NCI-H82 treated with DMSO at 0.1 percent for 48 hours (cell line): Measurements from ENCODE around the gene PPP2CA.
A peak's percentile ranks its signal among the peaks of the same experiment; 100 is the strongest.

Experiments used
- DNase-seq: peaks from one replicate; lab custom pipeline; 2025; ENCODE audit not compliant: unreplicated experiment; lab: John Stamatoyannopoulos, UW

PPP2CA gene

DNA sequence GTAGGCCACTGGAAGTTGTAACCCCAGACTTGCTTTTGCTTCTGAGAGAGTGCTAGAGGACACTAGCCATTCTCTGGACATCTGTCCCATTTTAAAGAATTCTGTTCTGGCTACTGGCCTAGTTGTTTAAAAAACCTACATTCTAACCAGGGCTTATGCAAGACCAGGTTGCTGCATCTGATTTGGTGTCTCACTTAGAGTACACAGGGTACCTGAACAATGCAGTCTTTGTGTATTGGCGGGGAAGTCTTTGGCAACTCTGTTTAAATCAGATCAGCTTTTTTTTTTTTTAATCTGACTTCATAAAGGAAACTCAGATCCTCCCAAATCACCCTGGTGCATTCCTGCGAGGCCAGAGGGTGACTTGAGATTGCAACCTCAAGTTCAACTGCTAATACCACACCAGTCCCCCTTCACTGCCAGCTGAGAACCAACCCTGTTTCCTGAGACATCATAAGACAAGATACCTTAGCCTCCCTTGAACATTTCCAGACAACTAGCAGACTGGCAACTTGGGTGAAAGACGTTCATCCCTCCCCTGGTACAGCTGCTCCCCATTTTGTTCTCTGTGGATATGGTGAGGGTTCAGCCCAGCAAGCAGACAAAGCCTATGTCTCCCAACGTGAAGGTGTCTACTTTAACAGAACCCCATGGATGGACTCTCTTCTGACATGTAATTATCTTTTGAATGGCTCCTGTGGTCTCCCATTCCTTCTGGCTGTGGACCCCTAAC is 76.1 kb downstream of the PPP2CA start:
- DNase-seq: no peak

DNA sequence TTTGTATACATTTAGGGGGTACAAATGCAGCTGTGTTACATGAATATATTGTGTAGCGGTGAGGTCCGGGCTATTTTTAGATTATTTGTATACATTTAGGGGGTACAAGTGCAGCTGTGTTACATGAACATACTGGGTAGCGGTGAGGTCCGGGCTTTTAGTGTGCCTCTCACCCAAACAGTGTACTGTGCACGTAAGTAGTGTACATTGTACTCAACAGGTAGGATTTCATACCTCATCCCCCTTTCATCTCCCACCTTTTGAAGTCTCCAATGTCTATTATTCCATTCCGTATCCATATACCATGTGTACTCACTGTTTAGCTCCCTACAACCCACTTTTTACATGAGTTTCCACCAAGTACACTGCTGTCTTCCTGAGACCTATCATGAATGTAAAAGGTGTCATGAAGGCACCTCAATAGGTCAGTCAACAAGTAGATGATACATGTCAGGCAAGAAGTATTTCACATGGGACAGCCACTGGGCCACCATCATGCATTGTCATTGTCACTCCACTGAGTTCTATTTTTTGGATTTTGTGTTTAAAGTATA is 76.8 kb downstream of the PPP2CA start:
- DNase-seq: no peak

DNA sequence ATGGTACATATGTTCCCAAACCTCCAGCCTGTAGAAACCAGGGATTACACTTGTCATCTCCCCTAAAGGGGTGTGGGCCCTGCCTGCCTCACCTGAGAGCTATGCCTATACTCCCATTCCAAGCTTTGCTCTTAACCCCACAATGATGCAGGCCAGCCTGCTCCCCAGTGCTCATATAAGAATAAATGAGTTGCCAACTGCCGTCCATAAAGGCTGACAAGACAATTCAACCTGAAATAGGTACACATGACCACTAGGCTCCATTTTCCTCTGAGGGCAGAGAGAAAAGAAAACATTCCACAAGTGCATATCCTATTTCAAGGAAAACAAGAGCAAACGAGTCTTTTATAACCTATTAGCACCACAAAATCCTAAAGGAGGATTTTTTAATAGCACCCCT is 77.6 kb downstream of the PPP2CA start:
- no peak for DNase-seq

DNA sequence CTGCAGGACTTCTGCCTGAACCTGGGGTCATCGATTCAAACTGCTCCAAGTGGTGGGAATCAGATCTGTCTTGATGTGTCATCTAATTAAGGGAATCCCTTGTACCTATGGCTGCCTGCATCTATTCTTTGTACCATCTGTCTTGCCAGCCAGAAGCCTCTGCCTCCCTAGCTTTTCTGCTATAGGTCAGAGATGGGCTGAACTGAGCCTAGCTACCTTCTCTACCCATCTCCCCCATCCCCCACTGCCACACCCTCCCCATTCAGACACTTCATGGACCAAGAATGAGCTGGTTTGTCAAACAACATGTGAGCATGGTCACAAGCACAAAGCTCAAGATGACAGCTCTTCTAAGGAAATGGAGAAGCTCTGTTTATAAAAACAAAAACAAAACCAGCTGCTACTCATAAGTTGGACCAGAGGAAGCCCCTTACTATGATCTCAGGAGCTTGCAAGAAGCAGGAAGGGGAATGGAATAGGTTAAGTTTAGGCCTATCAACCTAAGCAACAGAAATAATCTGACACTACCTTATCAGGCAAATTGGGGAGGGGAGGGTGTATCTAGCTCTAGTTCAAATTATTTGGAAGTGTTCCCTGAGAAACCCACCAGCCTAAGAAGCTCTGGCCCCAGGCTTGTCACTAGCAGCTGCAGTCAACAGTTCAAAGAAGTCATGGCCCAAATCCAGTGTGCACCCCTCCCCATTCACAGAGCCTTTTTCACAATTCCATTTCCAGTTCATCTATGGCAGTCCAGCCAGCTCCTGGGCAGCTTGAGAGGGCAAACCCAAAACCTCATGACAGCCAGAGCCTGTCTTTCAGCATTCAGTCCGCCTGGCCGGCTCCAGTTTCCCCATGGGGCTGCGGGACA is 79.0 kb downstream of the PPP2CA start:
- no peak for DNase-seq

DNA sequence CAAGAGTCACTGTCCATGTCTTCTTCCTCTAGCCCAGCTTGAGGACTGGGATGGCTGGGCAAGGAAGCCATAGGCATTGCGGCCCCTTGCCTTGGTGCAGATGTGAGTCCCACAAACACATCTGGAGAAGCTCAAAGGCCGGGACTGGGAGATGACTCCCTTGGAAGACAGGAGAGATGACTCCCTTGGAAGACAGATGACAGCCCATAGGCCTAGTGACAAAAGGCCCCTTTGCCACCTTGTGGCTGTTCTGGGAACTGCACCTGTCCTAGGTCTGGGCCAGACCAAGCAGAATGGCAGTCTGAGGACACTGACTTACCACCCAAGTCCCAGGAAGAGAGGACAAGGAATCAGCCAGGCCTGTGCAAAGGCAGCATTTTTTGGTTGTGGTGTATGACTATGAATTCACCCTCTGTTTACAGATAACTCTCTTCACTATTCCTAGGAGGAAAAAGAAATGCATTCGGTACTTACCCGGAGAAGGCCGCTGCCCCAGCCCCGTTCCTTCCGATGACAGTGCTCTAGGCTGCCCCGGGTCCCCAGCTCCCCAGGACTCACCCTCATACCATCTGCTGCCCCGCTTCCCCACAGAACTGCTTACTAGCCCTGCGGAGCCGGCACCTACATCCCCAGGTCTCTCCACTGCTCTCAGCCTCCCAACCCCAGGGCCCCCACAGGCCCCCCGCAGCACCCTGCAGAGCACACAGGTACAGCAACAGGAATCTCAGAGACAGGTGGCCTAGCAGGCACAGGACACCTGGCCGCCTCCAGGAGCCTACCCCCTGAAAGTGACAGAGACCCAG is 79.9 kb downstream of the PPP2CA start:
- DNase-seq: peak; percentile 11

DNA sequence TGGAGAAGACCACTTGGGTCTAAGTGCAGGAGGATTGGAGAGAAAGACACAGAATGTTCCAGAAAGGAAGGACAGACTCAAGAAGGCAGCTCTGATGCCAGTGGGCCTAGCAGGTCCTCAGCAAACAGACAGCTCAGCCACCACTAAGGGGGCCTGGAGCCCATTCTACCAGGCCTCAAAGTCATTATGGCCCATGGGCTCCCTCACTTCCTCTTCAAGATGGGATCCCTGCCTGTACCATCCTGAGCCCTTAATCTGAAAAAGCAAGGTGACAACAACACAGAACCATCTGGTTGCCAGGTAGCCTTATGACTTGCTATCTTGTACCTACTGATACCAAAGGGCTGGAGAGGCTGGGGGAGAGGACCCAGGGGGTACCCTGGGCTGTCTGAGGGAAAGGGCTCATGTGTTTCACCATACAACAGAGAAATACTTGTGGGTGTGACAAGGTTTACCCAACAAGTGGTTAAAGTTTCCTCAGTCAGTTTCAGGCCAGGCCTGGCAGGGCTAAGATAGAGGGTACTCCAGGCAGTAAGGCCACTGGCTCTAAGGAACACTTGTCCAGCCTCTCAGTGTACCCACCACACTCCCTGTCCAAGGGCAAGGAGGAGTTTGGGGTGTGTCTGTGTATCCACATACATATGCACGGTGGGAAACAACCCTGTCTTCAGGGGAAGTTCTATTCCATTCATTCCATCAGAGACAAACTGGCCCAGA is 80.7 kb downstream of the PPP2CA start:
- DNase-seq: no peak
